Measurements from ENCODE around the gene MYOF.
"Not testable (repeated sequence)": the region's sequence is repeated elsewhere in the genome, so short reads cannot be mapped to it uniquely, and the experiment has no call there.

The MYOF gene

DNA sequence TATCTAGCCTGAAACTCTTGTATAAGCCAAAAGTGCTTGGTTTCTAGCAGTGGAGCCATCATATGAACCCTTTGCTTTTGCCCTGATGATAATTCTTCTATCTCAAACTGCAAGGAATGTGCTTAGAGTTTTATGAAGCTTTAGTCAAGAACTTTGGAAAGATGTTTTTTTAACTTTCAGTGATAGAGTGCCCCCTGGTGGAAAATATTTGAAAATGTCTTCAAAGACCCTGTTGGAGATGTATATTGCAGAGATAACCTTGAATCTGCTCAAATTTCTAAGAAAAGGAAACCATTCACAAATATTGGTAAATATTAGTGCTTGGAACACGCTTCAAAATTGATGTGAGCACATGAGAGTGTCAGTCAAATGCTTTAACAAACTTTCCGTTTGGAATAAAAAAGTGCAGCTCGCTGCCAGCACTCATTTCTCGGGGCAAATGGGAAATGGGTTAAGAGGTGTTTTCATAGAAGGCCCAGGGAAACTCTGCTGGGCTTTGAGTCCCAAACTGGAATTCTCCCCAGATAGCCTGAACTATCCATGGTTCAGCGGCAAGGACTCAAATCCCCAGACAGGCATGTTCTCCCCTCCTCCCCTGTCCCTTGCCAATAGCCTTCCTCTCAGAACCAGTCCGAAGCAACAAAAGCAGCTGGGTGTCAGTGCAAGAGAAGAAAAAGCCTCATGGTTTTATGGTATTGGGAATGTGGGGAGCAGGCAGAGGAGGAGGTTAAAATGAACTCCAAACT is 129.3 kb downstream of the MYOF start:
- no peak for DNase-seq (ENCODE audit: low read depth in 1 of 2, low spot score in 1 of 2)

DNA sequence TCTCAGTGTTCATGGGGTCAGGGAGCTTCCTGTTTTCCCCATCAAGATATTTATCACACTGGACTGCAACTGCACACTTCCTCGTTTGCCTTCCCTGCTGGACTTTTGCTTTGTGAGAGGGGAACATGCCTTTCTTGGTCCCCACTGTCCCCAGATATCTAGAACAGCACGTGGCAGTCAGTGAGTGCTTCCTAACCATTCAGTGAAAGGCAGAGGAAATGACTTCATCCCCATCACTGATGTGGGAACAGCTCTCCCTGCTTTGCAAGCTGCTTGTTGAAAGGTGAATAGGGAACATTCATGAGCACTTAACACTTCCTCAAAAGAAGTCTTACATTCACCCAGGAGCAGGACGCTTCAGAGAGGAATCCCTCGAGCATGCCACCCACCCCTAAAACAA is 135.4 kb downstream of the MYOF start:
- no peak for DNase-seq (ENCODE audit: low read depth in 1 of 2, low spot score in 1 of 2)

DNA sequence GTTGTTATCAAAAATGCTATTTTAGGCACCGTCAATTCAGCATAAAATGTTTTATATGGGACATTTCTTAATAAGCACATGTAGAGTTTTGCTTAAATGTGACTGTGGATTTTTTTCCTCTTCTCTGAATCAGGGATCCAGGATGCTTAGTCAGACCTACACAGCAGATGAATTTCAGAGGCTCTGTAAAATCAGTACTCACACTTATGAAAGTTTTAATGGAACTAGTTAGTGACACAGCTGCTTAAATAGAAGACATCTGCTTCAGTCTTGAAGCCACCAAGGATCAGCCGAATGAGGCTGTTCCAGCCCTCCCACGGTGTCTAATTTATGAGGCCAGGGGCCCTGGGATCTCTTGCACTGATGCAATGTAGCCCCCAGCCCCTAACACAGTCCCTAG is 136.0 kb downstream of the MYOF start:
- no peak for DNase-seq (ENCODE audit: low read depth in 1 of 2, low spot score in 1 of 2)

DNA sequence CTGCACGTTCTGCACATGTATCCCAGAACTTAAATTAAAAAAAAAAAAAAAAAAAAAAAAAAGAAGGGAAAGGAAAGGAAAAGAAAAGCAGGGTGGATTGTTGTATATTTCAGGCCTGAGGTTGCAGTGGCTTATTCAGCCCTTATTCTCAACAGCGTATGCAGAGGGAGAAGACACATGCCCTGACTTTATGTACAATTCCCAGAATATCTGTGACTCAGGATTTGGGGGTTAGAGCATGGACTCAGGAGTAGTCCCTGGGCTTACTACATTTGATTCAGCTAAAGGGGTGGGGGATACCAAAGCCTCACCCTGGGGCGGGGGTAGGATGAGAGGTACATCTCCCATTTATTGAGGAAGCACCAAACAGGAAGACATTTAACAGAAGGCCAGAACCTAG is 137.4 kb downstream of the MYOF start:
- DNase-seq (ENCODE audit: low read depth in 1 of 2, low spot score in 1 of 2): no peak

DNA sequence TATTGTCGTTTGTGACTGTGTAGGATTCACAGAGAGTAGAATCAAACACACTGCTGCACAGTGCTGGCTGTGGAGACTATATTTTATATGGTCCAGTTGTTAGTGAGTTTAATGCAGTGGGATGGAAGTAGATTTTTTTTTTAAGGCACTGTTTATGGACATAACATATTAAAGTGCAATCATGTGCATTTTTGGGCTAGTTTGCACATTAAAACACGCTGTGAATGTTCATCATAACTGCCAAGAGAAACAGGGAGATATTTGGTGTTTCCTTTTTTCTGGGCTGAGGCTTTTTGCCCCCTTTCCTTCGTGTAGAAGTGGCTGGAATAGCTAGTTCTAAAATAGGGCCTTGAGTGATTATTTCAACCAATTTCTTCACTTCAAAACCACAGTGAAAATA is 139.2 kb downstream of the MYOF start:
- DNase-seq (ENCODE audit: low read depth in 1 of 2, low spot score in 1 of 2): no peak

DNA sequence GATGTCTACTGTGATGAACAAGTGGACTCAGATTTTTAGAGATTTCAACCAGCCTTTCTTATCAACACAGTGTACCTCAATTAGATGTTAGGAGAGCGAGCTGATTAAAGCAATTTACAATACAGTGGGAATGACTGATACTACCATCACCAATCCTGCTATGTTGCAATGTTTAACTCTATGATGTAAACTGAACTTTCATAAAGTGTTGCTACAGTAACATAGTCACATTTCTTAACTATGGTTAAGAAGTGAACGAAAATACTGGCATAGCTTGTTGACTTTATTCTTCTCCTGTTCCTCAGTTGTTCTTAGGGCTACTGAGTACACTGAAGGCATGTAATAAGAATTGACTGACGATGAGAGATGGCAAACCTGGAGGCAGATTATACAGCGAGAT is 139.8 kb downstream of the MYOF start:
- no peak for DNase-seq (ENCODE audit: low read depth in 1 of 2, low spot score in 1 of 2)

DNA sequence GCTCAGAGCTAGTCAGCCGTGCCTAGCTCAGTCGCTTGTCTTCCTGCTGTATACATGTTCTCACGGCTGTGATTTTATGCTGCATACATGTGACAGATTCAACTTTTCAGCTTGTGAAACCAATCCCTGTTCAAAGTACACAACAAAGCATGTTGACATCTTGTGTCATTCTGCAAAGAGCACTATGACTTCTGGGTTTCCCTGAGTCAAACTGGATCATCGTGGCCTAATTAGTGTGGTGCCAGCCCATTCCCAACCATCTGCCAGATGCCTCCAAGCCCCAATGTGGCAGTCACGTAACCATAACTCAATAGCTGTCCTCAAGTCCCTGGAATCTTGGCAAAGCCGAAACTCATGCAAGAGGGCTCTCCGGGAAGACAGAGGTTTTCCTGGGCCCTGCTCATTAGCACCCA is 144.8 kb downstream of the MYOF start:
- no peak for DNase-seq (ENCODE audit: low read depth in 1 of 2, low spot score in 1 of 2)

DNA sequence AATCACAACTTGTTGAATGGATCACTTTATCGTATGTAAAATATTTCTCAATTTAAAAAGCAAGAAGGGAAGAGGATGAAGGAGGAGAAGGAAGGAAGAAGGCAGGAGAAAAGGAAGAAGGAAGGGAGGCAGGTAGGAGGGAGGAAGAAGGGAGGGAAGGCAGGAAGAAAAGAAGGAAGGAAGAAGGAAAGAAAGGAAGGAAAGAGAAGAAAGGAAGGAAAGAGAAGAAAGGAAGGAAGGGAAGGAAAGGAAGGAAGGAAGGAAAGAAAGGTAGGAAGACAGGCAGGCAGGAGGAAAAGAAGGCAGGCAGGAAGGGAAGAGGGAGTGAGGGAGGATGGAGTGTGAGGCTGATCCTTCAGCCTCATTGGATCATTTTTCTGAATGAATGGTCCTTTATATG is 145.5 kb downstream of the MYOF start:
- no peak for DNase-seq (ENCODE audit: low read depth in 1 of 2, low spot score in 1 of 2)

DNA sequence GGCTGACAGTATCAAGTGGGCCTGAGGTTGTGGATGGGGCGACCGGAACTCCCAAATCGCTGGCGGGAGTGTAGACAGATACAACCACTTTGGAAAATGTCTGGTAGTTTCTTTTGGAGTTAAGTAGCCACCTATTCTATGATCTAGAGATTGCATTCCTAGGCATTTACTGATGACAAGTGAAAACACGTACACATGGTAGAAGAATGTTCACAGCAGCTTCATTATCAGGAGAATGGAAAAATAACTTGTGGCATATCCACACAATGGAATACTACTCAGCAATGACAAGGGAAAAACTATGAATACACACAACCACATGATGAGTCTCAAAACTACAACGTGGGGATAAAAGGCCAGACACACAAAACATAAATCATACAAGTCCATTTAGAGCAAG is 146.0 kb downstream of the MYOF start:
- no peak for DNase-seq (ENCODE audit: low read depth in 1 of 2, low spot score in 1 of 2)

DNA sequence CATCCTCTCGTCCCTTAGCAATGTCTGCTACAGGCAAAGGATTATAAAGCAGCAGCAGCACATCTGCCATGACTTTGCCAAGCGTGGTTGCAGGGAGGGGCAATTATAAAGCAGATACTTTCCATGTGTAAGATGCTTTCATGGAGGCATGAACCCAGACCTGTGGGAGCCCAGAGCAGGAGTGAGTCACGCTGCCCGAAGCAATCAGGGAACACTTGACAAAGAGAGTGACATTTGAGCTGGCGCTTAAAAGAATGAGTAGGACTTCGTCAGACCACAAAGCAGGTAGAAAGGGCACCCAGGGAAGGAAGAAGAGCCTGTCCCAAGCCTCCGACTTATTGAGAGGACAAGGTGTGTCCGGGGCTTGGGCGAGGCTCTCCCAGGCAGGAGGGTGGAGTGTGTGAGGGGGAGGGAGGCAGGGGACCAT is 147.2 kb downstream of the MYOF start:
- no peak for DNase-seq (ENCODE audit: low read depth in 1 of 2, low spot score in 1 of 2)

DNA sequence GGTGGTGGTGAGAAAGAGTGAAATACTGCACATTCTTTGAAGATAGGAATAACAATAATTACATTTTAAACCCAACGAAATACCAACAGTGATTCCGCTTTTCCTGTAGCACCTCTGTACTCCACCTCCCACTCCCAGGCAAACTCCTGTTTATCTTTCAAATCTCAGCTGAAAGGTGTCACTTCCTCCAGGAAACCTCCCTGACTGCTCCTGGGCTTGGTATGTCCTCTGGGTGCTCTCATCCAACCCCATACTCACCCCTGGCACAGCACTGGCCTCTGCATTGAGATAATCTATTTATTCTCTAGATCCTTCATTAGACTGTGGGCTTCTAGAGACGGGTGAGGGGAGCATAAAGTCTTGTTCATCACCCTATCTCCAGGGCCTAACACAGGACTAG is 148.0 kb downstream of the MYOF start:
- no peak for DNase-seq (ENCODE audit: low read depth in 1 of 2, low spot score in 1 of 2)

DNA sequence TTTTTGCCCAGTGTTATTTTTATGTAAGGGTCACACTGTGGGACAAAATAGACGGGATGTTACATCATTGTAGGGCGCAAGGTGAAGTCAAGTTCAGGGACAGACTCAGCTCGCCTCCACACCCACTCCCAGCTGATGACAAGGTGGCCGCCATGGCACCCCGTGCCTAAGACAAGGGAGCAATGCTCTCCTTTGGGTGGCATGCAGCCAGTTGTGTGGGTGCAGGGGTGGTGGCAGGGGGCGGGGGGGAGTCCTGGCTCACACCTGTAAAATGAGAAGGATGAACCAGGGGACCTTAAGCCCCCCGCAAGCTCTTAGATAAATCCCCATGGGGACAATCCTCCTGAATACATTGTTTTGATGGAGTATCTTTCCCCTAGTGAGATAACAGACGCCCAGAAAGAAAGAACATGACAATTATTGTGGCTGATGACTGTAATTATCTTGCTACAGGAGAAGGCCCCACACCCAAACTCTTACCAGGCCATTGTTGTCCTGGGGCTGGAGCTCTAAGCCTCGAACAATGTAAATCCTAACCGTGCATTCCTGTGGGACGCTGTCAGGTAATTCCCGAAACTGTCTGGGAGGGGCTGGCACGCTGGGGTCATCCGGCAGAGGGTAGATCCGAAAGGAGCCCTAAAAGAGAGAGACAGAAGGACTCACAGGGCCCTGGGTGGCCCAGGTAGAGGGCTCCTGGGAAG is 148.7 kb downstream of the MYOF start:
- DNase-seq (ENCODE audit: low read depth in 1 of 2, low spot score in 1 of 2): no peak

DNA sequence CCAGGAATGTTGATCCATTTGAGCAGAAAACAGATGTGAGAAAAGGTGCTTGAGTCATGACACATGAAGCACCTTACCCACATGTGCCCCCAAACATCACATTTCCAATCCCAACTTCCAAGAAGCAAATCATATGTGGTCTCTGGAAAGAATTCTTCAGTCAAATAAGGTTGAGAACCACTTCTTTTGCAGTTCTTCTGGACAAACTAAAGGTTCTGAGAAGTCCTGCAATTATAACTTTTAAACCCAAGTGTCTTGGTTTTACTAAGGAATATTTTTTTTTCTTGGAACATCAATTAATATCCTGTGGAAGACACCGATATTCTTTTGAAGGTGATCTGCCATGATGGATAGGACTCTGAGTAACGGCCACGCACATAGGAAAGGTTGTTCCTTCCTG is 151.3 kb downstream of the MYOF start:
- DNase-seq (ENCODE audit: low read depth in 1 of 2, low spot score in 1 of 2): no peak

DNA sequence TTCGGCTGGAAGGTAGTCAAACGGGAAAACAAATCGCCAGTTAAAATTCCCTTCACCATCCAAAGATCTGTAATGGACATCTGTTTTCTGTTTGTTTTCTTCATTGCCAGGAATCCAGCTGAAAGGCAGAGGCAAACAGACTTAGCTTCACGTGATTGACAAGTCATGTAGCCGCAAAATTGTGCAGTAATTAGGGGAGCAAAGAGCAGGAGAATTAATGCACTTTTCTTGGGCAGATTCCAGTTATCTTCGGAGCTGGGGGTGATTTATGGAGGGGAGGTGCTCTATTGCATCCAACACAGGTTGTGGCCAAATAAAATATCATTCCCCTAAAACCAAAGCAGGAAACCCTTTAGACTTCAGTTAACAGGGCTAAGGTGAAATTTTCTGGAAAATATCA is 162.2 kb downstream of the MYOF start:
- no peak for DNase-seq (ENCODE audit: low read depth in 1 of 2, low spot score in 1 of 2)

DNA sequence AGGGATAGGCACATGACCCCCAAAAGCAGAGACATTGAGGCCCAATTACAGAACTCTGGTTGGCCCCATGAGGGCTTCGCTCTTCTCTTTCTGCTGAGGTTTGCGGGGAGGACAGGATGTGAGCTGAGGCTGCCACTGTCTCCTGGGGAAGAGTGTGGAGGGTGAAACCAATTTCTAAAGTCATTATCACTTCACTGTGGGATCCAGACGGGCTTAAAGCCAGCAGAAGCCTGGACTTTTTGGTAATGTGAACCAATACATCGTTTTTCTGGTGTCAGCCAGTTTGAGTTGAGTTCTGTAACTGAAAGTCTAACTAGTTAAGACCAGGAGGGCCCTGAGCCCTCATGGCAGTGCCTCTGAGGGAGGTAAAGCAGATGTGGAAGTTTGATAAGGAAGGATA is 163.0 kb downstream of the MYOF start:
- no peak for DNase-seq (ENCODE audit: low read depth in 1 of 2, low spot score in 1 of 2)

DNA sequence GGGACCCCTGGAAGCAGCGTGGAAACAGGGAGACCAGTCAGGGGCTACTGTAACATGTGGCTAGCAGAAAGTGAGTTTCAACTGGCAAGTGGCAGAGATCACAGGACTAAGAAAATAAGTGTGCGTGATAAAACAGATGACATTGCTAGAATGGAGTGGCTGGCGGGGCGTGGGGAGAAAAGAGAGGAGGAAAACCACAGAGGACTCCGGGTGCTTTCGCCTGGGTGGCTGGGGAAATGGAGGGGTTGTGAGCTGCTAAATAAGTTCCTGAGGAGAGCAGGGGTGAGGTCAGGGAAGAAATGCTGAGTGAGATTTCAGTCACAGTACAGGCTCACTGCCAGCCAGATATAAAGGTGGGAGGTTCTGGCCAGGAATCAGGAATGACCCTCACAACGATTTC is 166.9 kb downstream of the MYOF start:
- DNase-seq (ENCODE audit: low read depth in 1 of 2, low spot score in 1 of 2): no peak

DNA sequence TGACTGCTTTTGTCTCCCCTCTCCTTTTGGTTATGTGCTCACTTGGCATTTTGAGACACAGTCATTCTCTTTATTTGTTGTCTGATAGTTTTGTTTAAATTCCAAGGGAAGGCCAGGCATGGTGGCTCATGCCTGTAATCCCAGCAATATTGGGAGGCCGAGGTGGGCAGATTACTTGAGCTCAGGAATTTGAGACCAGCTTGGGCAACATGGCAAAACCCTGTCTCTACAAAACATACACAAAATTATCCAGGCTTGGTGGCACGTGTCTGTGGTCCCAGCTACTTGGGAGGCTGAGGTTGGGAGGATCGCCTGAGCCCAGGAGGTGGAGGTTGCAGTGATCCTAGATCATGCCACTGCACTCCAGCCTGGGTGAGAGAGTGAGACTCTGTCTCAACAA is 167.5 kb downstream of the MYOF start:
- not testable (repeated sequence) for DNase-seq (ENCODE audit: low read depth in 1 of 2, low spot score in 1 of 2)

DNA sequence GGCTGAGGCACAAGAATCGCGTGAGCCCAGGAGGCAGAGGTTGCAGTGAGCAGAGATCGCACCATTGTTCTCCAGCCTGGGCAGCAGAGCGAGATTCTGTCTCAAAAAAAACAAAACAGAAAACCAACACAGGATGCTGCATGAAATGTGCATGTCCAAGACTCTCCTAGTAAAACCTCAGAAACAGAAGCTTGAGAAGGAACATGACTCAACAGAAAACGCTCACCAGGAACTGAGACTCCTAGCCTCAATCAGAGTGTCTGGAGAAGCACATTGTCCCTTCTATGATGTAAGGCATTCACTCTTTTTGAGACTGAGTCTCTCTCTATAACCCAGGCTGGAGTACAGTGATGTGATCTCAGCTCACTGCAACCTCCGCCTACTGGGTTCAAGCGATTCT is 168.3 kb downstream of the MYOF start:
- DNase-seq (ENCODE audit: low read depth in 1 of 2, low spot score in 1 of 2): no peak

DNA sequence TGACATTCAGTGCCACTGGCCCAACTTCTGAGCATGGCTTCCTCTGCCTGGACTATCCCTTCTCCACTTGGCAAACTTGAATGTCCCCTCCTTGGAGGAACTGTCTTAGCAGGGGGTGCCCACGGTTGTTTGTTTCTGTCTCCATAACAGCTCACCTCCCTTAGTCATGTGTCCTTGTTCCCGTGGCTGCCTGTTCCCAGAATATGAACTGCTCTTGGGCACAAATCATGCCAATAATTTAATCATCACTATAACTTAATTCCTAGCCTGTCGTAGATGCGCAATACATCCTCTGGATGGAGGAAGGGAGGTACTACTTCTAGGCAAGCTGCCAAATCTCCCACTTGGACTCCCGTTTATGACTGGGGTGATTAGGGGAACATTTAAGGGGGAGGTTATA is 173.1 kb downstream of the MYOF start:
- no peak for DNase-seq (ENCODE audit: low read depth in 1 of 2, low spot score in 1 of 2)

DNA sequence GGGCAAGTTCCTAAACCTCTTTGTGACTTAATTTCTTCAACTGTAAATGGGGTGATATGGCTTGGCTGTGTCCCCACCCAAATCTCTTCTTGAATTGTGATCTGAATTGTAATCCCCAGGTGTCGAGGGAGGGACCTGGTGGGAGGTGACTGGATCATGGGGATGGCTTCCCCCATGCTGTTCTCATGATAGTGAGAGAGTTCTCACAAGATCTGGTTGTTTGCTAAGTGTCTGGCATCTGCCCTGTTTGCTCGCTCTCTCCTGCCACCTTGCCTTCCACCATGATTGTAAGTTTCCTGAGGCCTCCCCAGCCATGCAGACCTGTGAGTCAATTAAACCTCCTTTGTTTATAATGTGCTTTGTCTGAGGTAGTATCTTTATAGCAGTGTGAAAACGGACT is 177.0 kb downstream of the MYOF start:
- no peak for DNase-seq (ENCODE audit: low read depth in 1 of 2, low spot score in 1 of 2)

DNA sequence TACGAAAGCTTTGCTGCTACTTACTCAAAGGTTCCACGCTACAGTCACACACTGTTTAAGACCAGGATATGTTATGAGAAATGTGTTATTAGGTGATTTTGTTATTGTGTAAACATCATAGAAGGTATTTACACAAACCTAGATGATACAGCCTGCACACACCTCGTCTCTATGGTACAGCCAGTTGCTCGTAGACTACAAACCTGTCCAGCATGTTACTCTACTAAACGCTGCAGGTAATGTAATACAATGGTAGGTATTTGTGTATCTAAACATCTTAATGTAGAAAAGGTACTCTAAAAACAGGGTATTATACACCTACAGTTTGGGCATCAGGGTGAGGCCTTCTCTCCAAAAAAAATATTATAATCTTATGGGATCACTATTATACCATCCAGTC is 181.2 kb downstream of the MYOF start:
- DNase-seq (ENCODE audit: low read depth in 1 of 2, low spot score in 1 of 2): no peak

DNA sequence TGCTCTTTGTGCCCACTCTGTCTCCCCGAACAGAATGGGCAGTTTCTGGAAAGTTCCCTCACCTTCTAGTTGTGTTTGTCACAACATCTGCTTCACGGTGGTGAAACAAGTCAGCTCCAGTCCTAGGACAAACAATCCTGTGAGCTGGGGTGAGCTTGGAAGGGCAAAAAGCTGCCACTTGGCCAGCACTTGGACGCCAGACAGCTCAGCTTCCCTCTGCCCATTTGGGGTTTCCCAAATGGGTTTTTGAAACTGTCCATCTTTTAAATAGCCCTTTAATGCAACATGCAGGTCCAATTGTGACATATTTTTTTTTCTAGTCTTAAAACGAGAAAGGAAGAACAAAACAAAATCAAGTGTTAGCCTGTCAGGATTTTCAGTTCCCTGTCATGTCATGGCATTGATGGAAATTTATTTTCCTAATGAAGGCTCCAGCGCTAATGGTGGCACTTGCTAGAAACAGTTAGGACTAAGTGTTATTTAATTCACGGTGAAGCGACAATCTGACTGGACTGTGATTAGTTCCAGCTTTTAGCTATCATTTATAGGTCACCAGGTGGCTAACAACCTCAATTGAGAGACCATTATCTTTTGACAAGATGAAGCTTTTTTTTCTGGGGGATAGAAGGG is 181.7 kb downstream of the MYOF start:
- DNase-seq (ENCODE audit: low read depth in 1 of 2, low spot score in 1 of 2): no peak
